ENCODE data around the gene ART3. TPM values are rescaled to one million over a fixed set of nuclear protein-coding genes. Genes with fewer than 3 reads are reported as not detected.

The ART3 gene
- total and polyA plus RNA-seq, 2 of the 8 experiments (the other 6 are each of a cell fraction or from before 2014, with no cell fraction given): 0.21 to 0.63 TPM

GRCh38 chr4:76105652-76106051, 31.1 kb downstream of the ART3 start:
- H4K20me1 ChIP-seq (replicated peaks in 1 of 2; ENCODE audit: control insufficient read depth in 1 of 2, insufficient read depth in 2 of 2, low read length in 2 of 2): no peaks in the 10 kb centered on the region
- CTCF ChIA-PET (ENCODE audit: partially characterized antibody): interaction anchor here (1.1 to 5.1 kb wide), 7 partner anchors 13 to 190 kb away, joined by 3 to 27 read pairs (median 9); no protein-coding TSS in a partner anchor
- no peak overlapping the region for H2BK120ac ChIP-seq (replicated peaks; ENCODE audit: low read depth, low read length)
- no peak overlapping the region for H2AFZ ChIP-seq (ENCODE audit: low read length)
- no peak overlapping the region for H3K4me3 ChIP-seq (ENCODE audit: extremely low read depth in 1 of 4, insufficient read depth in 2 of 4, low read depth in 3 of 4, low read length in 4 of 4)
- H2BK15ac ChIP-seq (ENCODE audit: low read length): no peak overlapping the region
- H3K4me2 ChIP-seq (ENCODE audit: insufficient read depth in 1 of 2, low read depth in 2 of 2, low read length in 2 of 2): no peak overlapping the region
- H3K9me3 ChIP-seq (ENCODE audit: insufficient read depth in 2 of 2, low read depth in 1 of 2, low read length in 1 of 2): no peaks in the 10 kb centered on the region
- H3K18ac ChIP-seq (ENCODE audit: extremely low read depth, low read length): no peak overlapping the region
- H3K14ac ChIP-seq (ENCODE audit: insufficient read length): no peak overlapping the region
- H3K23me2 ChIP-seq (ENCODE audit: low read depth, low read length): no peaks in the 10 kb centered on the region
- H3K4ac ChIP-seq (replicated peaks; ENCODE audit: insufficient read length, low read depth, low read length): no peak overlapping the region
- DNase-seq (ENCODE audit: low read depth in 1 of 2, low spot score in 2 of 2) (no peak), FAIRE-seq (no peak)
- H3K79me2 ChIP-seq (ENCODE audit: control insufficient read depth in 1 of 2, insufficient read depth in 2 of 2, low read length in 2 of 2): no peaks in the 10 kb centered on the region
- H3K79me1 ChIP-seq (ENCODE audit: low read depth, low read length): no peaks in the 10 kb centered on the region
- H3K27ac ChIP-seq (ENCODE audit: low read depth, low read length): no peak overlapping the region
- H4K5ac ChIP-seq (ENCODE audit: insufficient read length, low read depth, low read length): no peak overlapping the region
- no peak overlapping the region for H2BK12ac ChIP-seq (ENCODE audit: low read depth, low read length)
- WGBS, 2 experiments (ENCODE audit: extremely low coverage in 1 of 2, insufficient coverage in 1 of 2, insufficient read length in 1 of 2, insufficient replicate concordance in 2 of 2, low coverage in 1 of 2, low lambda C conversion rate in 2 of 2, missing lambda C conversion rate in 1 of 2): 89% methylated on average over 3 of the region's 3 CpGs; no CpG with 5 or more reads in 1 of the 2 experiments
- H2BK20ac ChIP-seq (ENCODE audit: low read length): no peak overlapping the region
- TF ChIP-seq CREB1 (IDR thresholded peaks at IDR 0.05) (no peak), SP4 (IDR thresholded peaks at IDR 0.05; ENCODE audit: low read length) (no peak), FOSL1 (IDR thresholded peaks at IDR 0.05; ENCODE audit: insufficient read depth, low read depth, low read length) (no peak), TCF12 (IDR thresholded peaks at IDR 0.05; ENCODE audit: low read depth, low read length) (no peak), RAD21 (IDR thresholded peaks at IDR 0.05 in 1 of 2, conservative IDR thresholded peaks at IDR 0.05 in 1 of 2; ENCODE audit: low read depth in 2 of 2, low read length in 2 of 2) (0 out of 4 replicates have a peak, but pooled peaks of 1 of the 2 experiments have one; percentile 1)
- no peak overlapping the region for H2AK5ac ChIP-seq (ENCODE audit: low read depth, low read length)
- H3K36me3 ChIP-seq (ENCODE audit: control insufficient read depth in 2 of 4, insufficient read depth in 4 of 4, low read length in 3 of 4): no peaks in the 10 kb centered on the region
- H3K23ac ChIP-seq (ENCODE audit: insufficient read length): no peak overlapping the region
- H3K4me1 ChIP-seq (replicated peaks in 1 of 4; ENCODE audit: control insufficient read depth in 3 of 4, insufficient read depth in 4 of 4, low read length in 3 of 4): no peaks in the 10 kb centered on the region
- H3K27me3 ChIP-seq (replicated peaks in 1 of 4; ENCODE audit: control insufficient read depth in 3 of 4, extremely low read depth in 1 of 4, insufficient read depth in 3 of 4, low read length in 3 of 4): peaks cover 0 to 2% (median 1%) of the 10 kb centered on the region in 4 experiments; a peak in 3 of 7 replicates
- H3K9ac ChIP-seq (replicated peaks in 1 of 4; ENCODE audit: extremely low read depth in 1 of 4, low read depth in 3 of 4, low read length in 3 of 4): no peak overlapping the region
- no peak overlapping the region for H4K8ac ChIP-seq (ENCODE audit: extremely low read depth, insufficient read depth, low read length)
- POLR2A ChIA-PET (ENCODE audit: partially characterized antibody): no interaction called here
- H2BK5ac ChIP-seq (ENCODE audit: low read depth, low read length): no peak overlapping the region
- H4K91ac ChIP-seq (replicated peaks; ENCODE audit: insufficient read length, low read length): no peak overlapping the region
- H3K56ac ChIP-seq (replicated peaks; ENCODE audit: insufficient read length, low read depth, low read length): no peak overlapping the region
